ENCODE results near the gene FCHSD2. TPM values are rescaled to one million over a fixed set of nuclear protein-coding genes. Genes with fewer than 3 reads are reported as not detected.
"Not testable (repeated sequence)": the region's sequence is repeated elsewhere in the genome, so short reads cannot be mapped to it uniquely, and the experiment has no call there.

FCHSD2 gene
- total RNA-seq, 4 donors from 2014 or later = 17.0 to 40.0 (median 27.0) TPM

GRCh38 chr11:72860592-72860991 is 281.5 kb downstream of the FCHSD2 start:
- no peak overlapping the region for H3K4me3 ChIP-seq
- no peaks in the 10 kb centered on the region for H3K9me3 ChIP-seq
- TF ChIP-seq POLR2A (IDR thresholded peaks at IDR 0.05) (no peak), POLR2AphosphoS5 (IDR thresholded peaks at IDR 0.05) (no peak), EP300 (IDR thresholded peaks at IDR 0.05) (no peak), CTCF (IDR thresholded peaks at IDR 0.05) (no peak)
- H3K27me3 ChIP-seq = no peaks in the 10 kb centered on the region
- ATAC-seq = no peak
- H3K4me1 ChIP-seq = peaks cover 16 to 41% (median 19%) of the 10 kb centered on the region in 3 donors
- H3K36me3 ChIP-seq = no peaks in the 10 kb centered on the region
- 93 to 94% methylated on average over 4 of the region's 4 CpGs for WGBS, 2 donors (ENCODE audit: low coverage in 1 of 2)
- H3K27ac ChIP-seq = no peak overlapping the region

GRCh38 chr11:72860010-72860409 is 282.1 kb downstream of the FCHSD2 start:
- no peak for ATAC-seq
- no peak overlapping the region for H3K4me3 ChIP-seq
- H3K4me1 ChIP-seq = peaks cover 11 to 37% (median 13%) of the 10 kb centered on the region in 3 donors
- H3K27ac ChIP-seq = no peak overlapping the region
- no peak for TF ChIP-seq POLR2AphosphoS5 (IDR thresholded peaks at IDR 0.05)
- no peak for TF ChIP-seq CTCF (IDR thresholded peaks at IDR 0.05)
- TF ChIP-seq EP300 (IDR thresholded peaks at IDR 0.05) = no peak
- no peak for TF ChIP-seq POLR2A (IDR thresholded peaks at IDR 0.05)
- no peaks in the 10 kb centered on the region for H3K36me3 ChIP-seq
- 77 to 93% methylated on average over 2 to 4 of the region's 4 CpGs for WGBS, 2 donors (ENCODE audit: low coverage in 1 of 2)
- no peaks in the 10 kb centered on the region for H3K9me3 ChIP-seq
- H3K27me3 ChIP-seq = no peaks in the 10 kb centered on the region

GRCh38 chr11:72859126-72859525 is 283.0 kb downstream of the FCHSD2 start:
- H3K4me3 ChIP-seq = no peak overlapping the region
- ATAC-seq = no peak
- no peaks in the 10 kb centered on the region for H3K36me3 ChIP-seq
- no peak overlapping the region for H3K27ac ChIP-seq
- 74 to 78% methylated on average over 3 of the region's 3 CpGs for whole genome bisulfite sequencing, 2 donors (ENCODE audit: low coverage in 1 of 2)
- no peaks in the 10 kb centered on the region for H3K27me3 ChIP-seq
- TF ChIP-seq POLR2A (IDR thresholded peaks at IDR 0.05) (no peak), CTCF (IDR thresholded peaks at IDR 0.05) (no peak), EP300 (IDR thresholded peaks at IDR 0.05) (no peak), POLR2AphosphoS5 (IDR thresholded peaks at IDR 0.05) (no peak)
- no peaks in the 10 kb centered on the region for H3K9me3 ChIP-seq
- peaks cover 4 to 28% (median 8%) of the 10 kb centered on the region in 3 donors for H3K4me1 ChIP-seq

- H3K27ac ChIP-seq, H3K27me3 ChIP-seq, H3K36me3 ChIP-seq, H3K4me3 ChIP-seq, ATAC-seq, H3K9me3 ChIP-seq: not testable (repeated sequence)
- WGBS, 2 donors (ENCODE audit: low coverage in 1 of 2) = 83 to 95% methylated on average over 2 of the region's 2 CpGs
- H3K4me1 ChIP-seq = peaks cover 0 to 22% (median 8%) of the 10 kb centered on the region in 3 donors
These were observed 283.9 kb downstream of the FCHSD2 start for GRCh38 chr11:72858267-72858666.

GRCh38 chr11:72856551-72857345 is 285.4 kb downstream of the FCHSD2 start:
- H3K27ac ChIP-seq = peak overlapping the region in 2 of 4 donors; percentile 21 to 42

More at GRCh38 chr11:72856551-72857345, 285.4 kb downstream of the FCHSD2 start:
- Histone ChIP-seq H3K4me3 (no peak overlapping the region), H3K27me3 (no peaks in the 10 kb centered on the region), H3K4me1 (peaks cover 0 to 22% (median 8%) of the 10 kb centered on the region in 3 donors), H3K36me3 (no peaks in the 10 kb centered on the region), H3K9me3 (no peaks in the 10 kb centered on the region)
- ATAC-seq = no peak
- TF ChIP-seq POLR2AphosphoS5 (IDR thresholded peaks at IDR 0.05) = no peak
- TF ChIP-seq EP300 (IDR thresholded peaks at IDR 0.05) = no peak
- TF ChIP-seq POLR2A (IDR thresholded peaks at IDR 0.05) = no peak
- no peak for TF ChIP-seq CTCF (IDR thresholded peaks at IDR 0.05)
- WGBS, 2 donors (ENCODE audit: low coverage in 1 of 2) = 13 to 18% methylated on average over 3 of the region's 3 CpGs

All from gastroesophageal sphincter (tissue), 4 donors.